Karpas-422 (cell line): ENCODE results near the gene HPSE2. TPM values are rescaled to one million over a fixed set of nuclear protein-coding genes. Genes with fewer than 3 reads are reported as not detected.

Experiments used
- DNase-seq: peaks from one replicate; pipeline ENCODE4 v3.0.0-alpha.2; 2015
- H2AFZ ChIP-seq: fragments of 200-600 bp; sonication (generic); 2 replicates; pipeline ENCODE4 v1.6.1; 2014; ENCODE audit warnings: antibody characterized with exemption, low read length, mixed read lengths
- H3K27ac ChIP-seq: fragments of 200-600 bp; sonication (generic); 2 replicates; pipeline ENCODE4 v1.5.1; 2014; ENCODE audit warnings: mild to moderate bottlenecking, low read length, moderate library complexity
- H3K27me3 ChIP-seq: fragments of 200-600 bp; sonication (generic); 2 replicates; pipeline ENCODE4 v1.6.1; 2014; ENCODE audit warnings: low read length, mixed read lengths
- H3K36me3 ChIP-seq: fragments of 200-600 bp; sonication (generic); 2 replicates; pipeline ENCODE4 v1.6.1; 2014; ENCODE audit warnings: low read length, mixed read lengths; ENCODE audit not compliant: insufficient read depth
- H3K4me1 ChIP-seq: fragments of 200-600 bp; sonication (generic); 2 replicates; pipeline ENCODE4 v1.6.1; 2014; ENCODE audit warnings: mild to moderate bottlenecking, low read length, mixed read lengths
- H3K4me2 ChIP-seq: fragments of 200-600 bp; sonication (generic); 2 replicates; pipeline ENCODE4 v1.6.1; 2014; ENCODE audit warnings: low read length, low read depth, mild to moderate bottlenecking; ENCODE audit not compliant: poor library complexity, severe bottlenecking
- H3K4me3 ChIP-seq: fragments of 200-600 bp; sonication (generic); 2 replicates; pipeline ENCODE4 v1.5.1; 2014; ENCODE audit warnings: mild to moderate bottlenecking, antibody characterized with exemption, low read length, mixed read lengths
- H3K79me2 ChIP-seq: fragments of 200-600 bp; sonication (generic); 2 replicates; pipeline ENCODE4 v1.6.1; 2014; ENCODE audit warnings: mild to moderate bottlenecking, low read length, mixed read lengths
- H3K9ac ChIP-seq: fragments of 200-600 bp; sonication (generic); 2 replicates; pipeline ENCODE4 v1.6.0; 2014; ENCODE audit warnings: low read length
- H3K9me2 ChIP-seq: fragments of 200-600 bp; sonication (generic), shearing (Covaris generic); replicated peaks from 2 replicates; pipeline ENCODE4 v1.6.0; 2014; ENCODE audit warnings: mild to moderate bottlenecking, low read length, moderate library complexity; ENCODE audit not compliant: insufficient read depth
- H3K9me3 ChIP-seq: fragments of 300-700, 200-600 bp; sonication (generic); 2 replicates; pipeline ENCODE4 v1.6.1; 2014; ENCODE audit warnings: low read length, mixed read lengths
- H4K20me1 ChIP-seq: fragments of 200-600 bp; sonication (generic); 2 replicates; pipeline ENCODE4 v1.6.1; 2014; ENCODE audit warnings: mild to moderate bottlenecking, antibody characterized with exemption, low read length, low read depth; ENCODE audit not compliant: insufficient read depth
- total RNA-seq: library from RNA; depleted of rRNA; stranded (reverse); fragments of >200 nt; shearing (Covaris generic); gene quantifications from 2 replicates; pipeline ENCODE4 v1.2.3, GENCODE V29; 2014; ENCODE audit warnings: low replicate concordance

HPSE2 gene
- total RNA-seq, 1 experiment from 2014 or later = not detected

- DNase-seq = no peak
- Histone ChIP-seq H3K27ac (no peak overlapping the region), H2AFZ (no peak overlapping the region), H3K27me3 (no peaks in the 10 kb centered on the region), H3K4me3 (no peak overlapping the region), H3K9me3 (no peaks in the 10 kb centered on the region), H3K4me2 (no peak overlapping the region), H3K9ac (no peak overlapping the region), H3K9me2 (no peaks in the 10 kb centered on the region), H3K4me1 (no peaks in the 10 kb centered on the region), H3K79me2 (no peaks in the 10 kb centered on the region), H4K20me1 (no peaks in the 10 kb centered on the region), H3K36me3 (no peaks in the 10 kb centered on the region)
Measured at GRCh38 chr10:98489561-98490481, 745.8 kb downstream of the HPSE2 start.

- DNase-seq = no peak
- H3K27ac ChIP-seq = no peak overlapping the region
- no peak overlapping the region for H3K9ac ChIP-seq
- no peaks in the 10 kb centered on the region for H3K9me2 ChIP-seq
- H2AFZ ChIP-seq = no peak overlapping the region
- no peaks in the 10 kb centered on the region for H3K9me3 ChIP-seq
- H3K36me3 ChIP-seq = no peaks in the 10 kb centered on the region
- H3K4me1 ChIP-seq = no peaks in the 10 kb centered on the region
- no peaks in the 10 kb centered on the region for H4K20me1 ChIP-seq
- H3K4me3 ChIP-seq = no peak overlapping the region
- H3K79me2 ChIP-seq = no peaks in the 10 kb centered on the region
- H3K4me2 ChIP-seq = no peak overlapping the region
- H3K27me3 ChIP-seq = no peaks in the 10 kb centered on the region
Measured at GRCh38 chr10:98488669-98489430, 746.8 kb downstream of the HPSE2 start.

- H3K36me3 ChIP-seq = no peaks in the 10 kb centered on the region
- no peak overlapping the region for H3K4me2 ChIP-seq
- H3K27me3 ChIP-seq = no peaks in the 10 kb centered on the region
- no peak overlapping the region for H2AFZ ChIP-seq
- no peak overlapping the region for H3K27ac ChIP-seq
- H3K9me2 ChIP-seq = no peaks in the 10 kb centered on the region
- DNase-seq = no peak
- H3K9me3 ChIP-seq = no peaks in the 10 kb centered on the region
- H3K4me3 ChIP-seq = no peak overlapping the region
- no peaks in the 10 kb centered on the region for H4K20me1 ChIP-seq
- H3K79me2 ChIP-seq = no peaks in the 10 kb centered on the region
- H3K4me1 ChIP-seq = no peaks in the 10 kb centered on the region
- H3K9ac ChIP-seq = no peak overlapping the region
Measured at GRCh38 chr10:98487649-98488048, 748.0 kb downstream of the HPSE2 start.

- no peaks in the 10 kb centered on the region for H3K4me1 ChIP-seq
- H3K4me3 ChIP-seq = no peak overlapping the region
- no peak overlapping the region for H3K9ac ChIP-seq
- H3K27me3 ChIP-seq = no peaks in the 10 kb centered on the region
- no peaks in the 10 kb centered on the region for H4K20me1 ChIP-seq
- DNase-seq = no peak
- H3K9me3 ChIP-seq = no peaks in the 10 kb centered on the region
- no peaks in the 10 kb centered on the region for H3K79me2 ChIP-seq
- H3K9me2 ChIP-seq = no peaks in the 10 kb centered on the region
- H3K27ac ChIP-seq = no peak overlapping the region
- H2AFZ ChIP-seq = no peak overlapping the region
- H3K36me3 ChIP-seq = no peaks in the 10 kb centered on the region
- no peak overlapping the region for H3K4me2 ChIP-seq
Measured at GRCh38 chr10:98486421-98486820, 749.2 kb downstream of the HPSE2 start.

- no peaks in the 10 kb centered on the region for H4K20me1 ChIP-seq
- H3K27me3 ChIP-seq = no peaks in the 10 kb centered on the region
- H3K36me3 ChIP-seq = no peaks in the 10 kb centered on the region
- no peaks in the 10 kb centered on the region for H3K79me2 ChIP-seq
- no peak for DNase-seq
- no peak overlapping the region for H3K9ac ChIP-seq
- H3K9me3 ChIP-seq = no peaks in the 10 kb centered on the region
- no peaks in the 10 kb centered on the region for H3K4me1 ChIP-seq
- H3K4me2 ChIP-seq = no peak overlapping the region
- no peaks in the 10 kb centered on the region for H3K9me2 ChIP-seq
- H3K27ac ChIP-seq = no peak overlapping the region
- H3K4me3 ChIP-seq = no peak overlapping the region
- H2AFZ ChIP-seq = no peak overlapping the region
Measured at GRCh38 chr10:98485959-98486358, 749.7 kb downstream of the HPSE2 start.

GRCh38 chr10:98483658-98484057, 752.0 kb downstream of the HPSE2 start:
- no peaks in the 10 kb centered on the region for H3K9me3 ChIP-seq

GRCh38 chr10:98482096-98482495, 753.6 kb downstream of the HPSE2 start:
- no peak for DNase-seq
- Histone ChIP-seq H3K36me3 (no peaks in the 10 kb centered on the region), H3K27ac (no peak overlapping the region), H3K4me3 (no peak overlapping the region), H2AFZ (no peak overlapping the region), H4K20me1 (no peaks in the 10 kb centered on the region), H3K27me3 (no peaks in the 10 kb centered on the region), H3K4me2 (no peak overlapping the region), H3K9me3 (no peaks in the 10 kb centered on the region), H3K9me2 (no peaks in the 10 kb centered on the region), H3K79me2 (no peaks in the 10 kb centered on the region), H3K9ac (no peak overlapping the region), H3K4me1 (no peaks in the 10 kb centered on the region)

More at GRCh38 chr10:98483658-98484057, 752.0 kb downstream of the HPSE2 start:
- no peak overlapping the region for H3K9ac ChIP-seq
- H3K36me3 ChIP-seq = no peaks in the 10 kb centered on the region
- no peaks in the 10 kb centered on the region for H3K9me2 ChIP-seq
- no peak overlapping the region for H3K4me3 ChIP-seq
- no peaks in the 10 kb centered on the region for H3K4me1 ChIP-seq
- no peak for DNase-seq
- no peaks in the 10 kb centered on the region for H4K20me1 ChIP-seq
- H3K27ac ChIP-seq = no peak overlapping the region
- no peaks in the 10 kb centered on the region for H3K27me3 ChIP-seq
- H3K79me2 ChIP-seq = no peaks in the 10 kb centered on the region
- no peak overlapping the region for H3K4me2 ChIP-seq
- no peak overlapping the region for H2AFZ ChIP-seq

GRCh38 chr10:98481404-98481945, 754.2 kb downstream of the HPSE2 start:
- Histone ChIP-seq H3K9ac (no peak overlapping the region), H2AFZ (no peak overlapping the region), H3K27ac (no peak overlapping the region), H3K4me2 (no peak overlapping the region), H3K79me2 (no peaks in the 10 kb centered on the region), H3K4me3 (no peak overlapping the region), H3K9me2 (no peaks in the 10 kb centered on the region), H4K20me1 (no peaks in the 10 kb centered on the region), H3K27me3 (no peaks in the 10 kb centered on the region), H3K9me3 (no peaks in the 10 kb centered on the region), H3K36me3 (no peaks in the 10 kb centered on the region), H3K4me1 (no peaks in the 10 kb centered on the region)
- no peak for DNase-seq
